Measurements from ENCODE around the gene MCF2L.

MCF2L gene

DNA sequence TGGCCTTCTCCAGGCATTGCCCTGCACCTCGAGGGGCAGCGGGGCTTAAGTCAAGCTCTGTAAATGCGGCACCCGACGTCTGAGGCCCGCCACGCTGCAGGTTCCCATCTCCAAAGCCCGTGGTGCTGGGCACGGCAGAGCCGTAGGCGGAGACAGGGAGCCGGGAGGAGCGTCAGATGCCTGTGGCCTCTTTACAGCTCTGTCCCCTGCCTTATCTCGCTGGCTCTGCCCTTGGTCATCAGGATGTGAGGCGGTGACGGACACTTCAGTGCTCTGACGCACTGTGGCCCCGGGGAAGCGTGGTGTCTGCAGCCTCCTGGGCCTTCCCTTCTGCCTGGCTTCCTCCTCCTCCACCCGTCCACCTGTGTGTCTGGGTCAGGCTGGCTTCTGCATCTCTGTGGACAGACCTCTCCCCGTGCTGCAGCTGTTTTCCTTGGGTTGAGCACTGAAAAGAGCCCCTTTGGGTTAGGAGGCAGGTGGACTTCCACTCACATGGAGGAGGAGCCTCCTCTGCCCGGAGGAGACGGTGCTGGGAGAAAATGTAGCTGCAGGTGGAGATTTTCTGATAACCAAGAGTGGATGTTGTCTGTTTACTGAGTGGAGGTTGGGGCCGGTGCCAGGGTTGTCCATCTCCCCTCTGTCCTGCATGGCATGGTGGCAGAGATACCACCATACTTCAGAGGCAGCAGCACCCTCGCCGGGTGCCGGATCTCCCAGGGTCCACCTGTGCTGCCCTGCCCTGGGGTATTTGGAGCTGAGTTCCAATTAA lies 14.6 kb downstream of the MCF2L start:
- no peak overlapping the region for H3K4me3 ChIP-seq (ENCODE audit: low read depth, low read length)
- TF ChIP-seq, protein P1, sequence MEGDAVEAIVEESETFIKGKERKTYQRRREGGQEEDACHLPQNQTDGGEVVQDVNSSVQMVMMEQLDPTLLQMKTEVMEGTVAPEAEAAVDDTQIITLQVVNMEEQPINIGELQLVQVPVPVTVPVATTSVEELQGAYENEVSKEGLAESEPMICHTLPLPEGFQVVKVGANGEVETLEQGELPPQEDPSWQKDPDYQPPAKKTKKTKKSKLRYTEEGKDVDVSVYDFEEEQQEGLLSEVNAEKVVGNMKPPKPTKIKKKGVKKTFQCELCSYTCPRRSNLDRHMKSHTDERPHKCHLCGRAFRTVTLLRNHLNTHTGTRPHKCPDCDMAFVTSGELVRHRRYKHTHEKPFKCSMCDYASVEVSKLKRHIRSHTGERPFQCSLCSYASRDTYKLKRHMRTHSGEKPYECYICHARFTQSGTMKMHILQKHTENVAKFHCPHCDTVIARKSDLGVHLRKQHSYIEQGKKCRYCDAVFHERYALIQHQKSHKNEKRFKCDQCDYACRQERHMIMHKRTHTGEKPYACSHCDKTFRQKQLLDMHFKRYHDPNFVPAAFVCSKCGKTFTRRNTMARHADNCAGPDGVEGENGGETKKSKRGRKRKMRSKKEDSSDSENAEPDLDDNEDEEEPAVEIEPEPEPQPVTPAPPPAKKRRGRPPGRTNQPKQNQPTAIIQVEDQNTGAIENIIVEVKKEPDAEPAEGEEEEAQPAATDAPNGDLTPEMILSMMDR (IDR thresholded peaks at IDR 0.05; ENCODE audit: low read depth, low read length) = no peak

DNA sequence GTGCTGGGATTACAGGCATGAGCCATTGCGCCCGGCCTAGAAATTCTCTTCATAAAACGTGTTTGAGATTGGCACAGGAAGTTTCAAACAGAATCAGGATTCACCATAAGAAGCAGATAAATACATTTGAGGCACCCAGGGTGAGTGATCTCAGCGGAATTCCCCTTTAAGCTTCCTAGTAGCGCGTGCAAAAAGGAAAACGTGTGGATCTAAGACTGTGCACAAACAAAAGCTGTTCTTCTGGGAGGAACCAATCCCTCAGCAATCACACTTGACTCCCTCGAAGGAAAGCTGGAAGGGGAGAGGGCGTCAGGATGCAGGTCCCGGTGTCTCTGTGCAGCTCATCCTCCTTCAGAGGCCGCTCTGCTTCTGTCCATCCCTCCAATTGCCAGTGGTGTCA lies 15.5 kb downstream of the MCF2L start:
- TF ChIP-seq, protein P1 (IDR thresholded peaks at IDR 0.05; ENCODE audit: low read depth, low read length) = no peak
- H3K4me3 ChIP-seq (ENCODE audit: low read depth, low read length) = no peak overlapping the region

DNA sequence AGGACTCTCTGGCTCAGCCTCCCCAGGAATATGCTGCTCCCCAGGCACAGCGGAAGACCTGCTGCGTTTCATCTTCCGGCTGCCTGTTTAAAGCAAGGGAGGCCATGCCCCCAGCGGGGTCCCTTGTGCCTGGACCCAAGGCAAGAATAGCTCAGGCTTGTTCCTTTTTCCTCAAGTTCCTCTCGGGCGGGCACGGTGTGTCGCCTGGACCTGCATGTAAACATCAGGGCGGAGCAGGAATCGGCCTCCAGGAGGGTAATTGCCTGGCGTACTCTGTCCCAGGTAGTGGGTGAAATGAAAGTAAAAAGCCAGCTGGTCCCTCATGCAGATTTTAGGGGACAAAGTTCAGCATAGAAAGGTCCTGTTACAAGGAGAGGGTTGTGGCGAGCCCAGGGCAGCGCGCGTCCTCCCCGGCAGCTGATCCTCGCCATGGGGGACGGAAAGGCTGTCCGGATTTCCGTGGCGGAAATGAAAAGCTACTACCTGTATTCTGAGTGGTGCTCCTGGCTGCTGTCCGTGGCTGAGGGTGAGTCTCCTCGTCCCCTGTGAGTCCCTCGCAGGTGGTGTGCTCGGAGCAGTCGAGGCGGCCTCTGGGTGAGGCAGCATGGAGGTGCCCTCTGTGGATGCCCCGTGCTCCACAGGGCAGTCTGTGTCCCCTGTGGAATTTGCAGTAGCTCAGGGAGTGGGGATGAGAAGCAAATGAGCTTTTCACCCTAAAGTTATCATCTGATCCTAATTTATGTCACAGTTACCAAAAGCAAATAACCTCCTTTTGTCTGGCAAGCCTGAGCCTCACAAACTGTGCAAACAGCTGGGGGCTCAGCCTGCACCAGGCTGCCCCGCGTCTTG lies 16.2 kb downstream of the MCF2L start:
- H3K4me3 ChIP-seq (ENCODE audit: low read depth, low read length) = no peak overlapping the region
- TF ChIP-seq, protein P1 (IDR thresholded peaks at IDR 0.05; ENCODE audit: low read depth, low read length) = no peak

DNA sequence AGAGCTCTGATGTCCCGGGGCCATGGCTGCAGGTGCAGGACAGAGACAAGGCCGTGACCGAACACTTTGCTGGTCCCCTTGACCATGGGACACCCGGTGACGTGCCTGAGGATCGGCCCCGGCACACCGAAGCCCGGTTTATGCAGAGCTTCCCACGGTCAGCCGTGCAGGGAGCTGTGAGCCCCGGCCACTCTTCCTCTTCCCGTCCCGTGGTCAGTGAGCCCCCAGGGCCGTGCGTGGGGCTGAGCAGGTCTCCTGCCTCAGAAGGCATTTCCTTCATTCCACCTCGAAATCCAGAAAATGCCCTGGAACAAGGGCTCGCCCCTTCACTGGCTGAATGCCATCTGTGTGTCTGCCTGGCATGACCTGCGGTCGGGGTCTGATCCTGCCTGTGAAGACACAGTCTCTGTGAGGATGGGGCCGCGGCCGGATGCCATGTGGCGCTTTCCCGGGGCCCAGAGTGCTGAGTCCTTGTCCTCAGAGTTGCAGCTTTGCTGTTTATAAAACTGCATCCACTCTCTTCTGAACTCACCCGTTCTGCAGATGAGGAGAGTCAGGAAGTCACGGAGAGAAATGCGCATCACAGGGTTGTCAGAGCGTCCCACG lies 16.9 kb downstream of the MCF2L start:
- TF ChIP-seq, protein P1 (IDR thresholded peaks at IDR 0.05; ENCODE audit: low read depth, low read length) = no peak
- H3K4me3 ChIP-seq (ENCODE audit: low read depth, low read length) = no peak overlapping the region

DNA sequence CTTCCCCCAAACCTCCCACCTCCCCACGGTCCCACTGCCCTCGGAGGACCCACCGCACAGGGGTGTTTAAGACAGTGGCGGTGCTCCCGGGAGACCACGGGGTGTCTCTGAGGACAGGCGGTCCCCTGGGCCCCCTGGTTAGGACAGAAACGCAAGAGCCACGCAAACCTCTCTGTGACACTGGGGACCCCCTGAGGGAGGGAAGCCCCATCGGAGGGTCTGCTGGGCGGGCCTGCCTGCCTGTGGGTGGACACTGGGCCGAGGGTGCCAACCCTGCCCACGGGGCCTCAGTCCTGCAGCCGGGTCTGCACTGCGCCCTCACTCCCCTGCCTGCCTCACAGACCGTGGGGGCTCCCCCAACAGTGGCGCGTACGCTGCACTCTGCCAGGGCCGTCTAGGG lies 17.5 kb downstream of the MCF2L start:
- no peak overlapping the region for H3K4me3 ChIP-seq (ENCODE audit: low read depth, low read length)
- TF ChIP-seq, protein P1 (IDR thresholded peaks at IDR 0.05; ENCODE audit: low read depth, low read length) = no peak

DNA sequence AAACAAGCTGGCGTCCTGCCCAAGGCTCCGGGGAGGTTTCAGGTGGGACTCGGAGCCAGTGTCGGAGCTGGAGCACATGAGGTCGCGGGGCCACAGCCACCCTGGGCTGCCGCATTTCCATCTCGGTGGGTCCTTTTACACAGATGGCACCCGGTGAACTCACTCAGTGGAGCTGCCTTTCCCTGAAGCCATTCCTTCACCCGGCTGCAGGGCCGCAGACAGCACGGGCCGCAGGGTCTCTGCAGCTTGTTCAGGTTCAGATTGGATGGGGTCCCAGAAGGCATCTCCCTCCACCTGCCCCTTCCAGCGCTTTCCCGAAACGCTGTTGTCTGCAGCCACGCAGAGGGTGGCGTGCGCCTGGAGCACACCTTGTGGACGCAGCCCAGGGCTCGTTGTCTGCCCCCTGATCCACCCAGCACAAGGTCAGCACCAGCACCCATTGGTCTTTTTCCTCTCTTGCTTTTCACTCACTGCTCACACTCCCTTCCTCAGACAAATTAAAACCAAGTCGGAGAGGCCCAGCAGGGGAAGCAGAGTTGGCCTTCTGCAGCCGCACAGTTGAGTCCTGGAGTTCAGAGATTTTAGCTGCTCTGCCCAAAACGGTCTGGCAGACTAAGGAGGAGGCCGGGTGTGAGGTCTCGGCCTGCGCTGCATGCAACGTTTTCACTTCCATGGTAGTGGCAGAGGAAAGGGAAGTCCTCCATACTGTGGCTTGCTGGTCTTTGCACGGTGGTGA lies 18.1 kb downstream of the MCF2L start:
- H3K4me3 ChIP-seq (ENCODE audit: low read depth, low read length) = no peak overlapping the region
- TF ChIP-seq, protein P1 (IDR thresholded peaks at IDR 0.05; ENCODE audit: low read depth, low read length) = no peak
